WERI-Rb-1 (cell line): Measurements from ENCODE around the gene EML2.

Experiments used
- DNase-seq: peaks from one replicate; pipeline ENCODE4 v3.0.0-alpha.2; 2020
- H3K27ac ChIP-seq: fragments of 250-450 bp; sonication (Bioruptor Pico); 2 replicates; pipeline ENCODE4 v1.5.1; 2020; ENCODE audit warnings: mild to moderate bottlenecking, moderate library complexity
- H3K27me3 ChIP-seq: fragments of 250-450 bp; sonication (Bioruptor Pico); 2 replicates; pipeline ENCODE4 v1.5.1; 2021; ENCODE audit warnings: mild to moderate bottlenecking, low read depth, moderate library complexity; ENCODE audit not compliant: insufficient read depth, severe bottlenecking
- H3K36me3 ChIP-seq: fragments of 250-450 bp; sonication (Bioruptor Pico); 2 replicates; pipeline ENCODE4 v1.5.1; 2020; ENCODE audit warnings: mild to moderate bottlenecking, moderate library complexity
- H3K4me3 ChIP-seq: 2 replicates; pipeline ENCODE4 v1.5.1; 2011; ENCODE audit warnings: low read depth, mild to moderate bottlenecking, control low read depth, low read length
- H3K9me3 ChIP-seq: fragments of 250-450 bp; sonication (Bioruptor Pico); 2 replicates; pipeline ENCODE4 v1.5.1; 2021; ENCODE audit warnings: mild to moderate bottlenecking, moderate library complexity; ENCODE audit not compliant: severe bottlenecking
- CTCF ChIP-seq: IDR thresholded peaks from 2 replicates; pipeline ENCODE4 v1.5.1; 2011; ENCODE audit warnings: low read depth, mild to moderate bottlenecking, control low read depth, inconsistent platforms, low read length

Gene EML2

GRCh38 chr19:45591004-45591637 is 48.1 kb downstream of the EML2 start:
- H3K27me3 ChIP-seq, result no peaks in the 10 kb centered on the region
- no peak overlapping the region for H3K4me3 ChIP-seq
- H3K9me3 ChIP-seq, result no peaks in the 10 kb centered on the region
- TF ChIP-seq CTCF, result peak; percentile 71
- peak; percentile 58 for DNase-seq
- no peaks in the 10 kb centered on the region for H3K36me3 ChIP-seq
- no peak overlapping the region for H3K27ac ChIP-seq

GRCh38 chr19:45590300-45591003 is 48.7 kb downstream of the EML2 start:
- no peak overlapping the region for H3K4me3 ChIP-seq
- DNase-seq, result no peak
- no peaks in the 10 kb centered on the region for H3K36me3 ChIP-seq
- H3K27me3 ChIP-seq, result no peaks in the 10 kb centered on the region
- no peak overlapping the region for H3K27ac ChIP-seq
- no peak for TF ChIP-seq CTCF
- H3K9me3 ChIP-seq, result no peaks in the 10 kb centered on the region

- no peak for DNase-seq
- Histone ChIP-seq H3K27ac (no peak overlapping the region), H3K36me3 (no peaks in the 10 kb centered on the region), H3K27me3 (no peaks in the 10 kb centered on the region), H3K4me3 (no peak overlapping the region), H3K9me3 (no peaks in the 10 kb centered on the region)
- TF ChIP-seq CTCF, result no peak
Measured at GRCh38 chr19:45589768-45590167, 49.4 kb downstream of the EML2 start.

- DNase-seq, result peak; percentile 44
- no peak for TF ChIP-seq CTCF
- H3K36me3 ChIP-seq, result no peaks in the 10 kb centered on the region
- no peak overlapping the region for H3K4me3 ChIP-seq
- H3K9me3 ChIP-seq, result no peaks in the 10 kb centered on the region
- peak overlapping the region; percentile 45; the same call in 1 of the 2 replicates for H3K27ac ChIP-seq
- H3K27me3 ChIP-seq, result no peaks in the 10 kb centered on the region
Measured at GRCh38 chr19:45587873-45588272, 51.3 kb downstream of the EML2 start.

- no peaks in the 10 kb centered on the region for H3K27me3 ChIP-seq
- no peak for TF ChIP-seq CTCF
- H3K4me3 ChIP-seq, result peak overlapping the region; percentile 67
- no peaks in the 10 kb centered on the region for H3K9me3 ChIP-seq
- no peak overlapping the region for H3K27ac ChIP-seq
- no peaks in the 10 kb centered on the region; the same call in 1 of the 2 replicates for H3K36me3 ChIP-seq
- no peak for DNase-seq
Measured at GRCh38 chr19:45585158-45585577, 54.0 kb downstream of the EML2 start.
